Activated CD4-positive, alpha-beta T cell treated with anti-CD3 and anti-CD28 coated beads for 24 hours (primary cell): ENCODE measurements around the gene OTOA.
"Not testable (repeated sequence)": the region's sequence is repeated elsewhere in the genome, so short reads cannot be mapped to it uniquely, and the experiment has no call there.

ENCODE experiments used
- DNase-seq, 2 donors: peaks; one replicate each; pipeline ENCODE4 v3.0.0-alpha.2; 2020; ENCODE audit warnings: low read depth in 2 of 2

OTOA gene

GRCh38 chr16:21722771-21723455 is 59.1 kb downstream of the OTOA start:
- no peak for DNase-seq

GRCh38 chr16:21723532-21723931 is 59.8 kb downstream of the OTOA start:
- no peak for DNase-seq

GRCh38 chr16:21727344-21727743 is 63.6 kb downstream of the OTOA start:
- DNase-seq: no peak

- not testable (repeated sequence) for DNase-seq
Measured at GRCh38 chr16:21731233-21731632, 67.5 kb downstream of the OTOA start.

- not testable (repeated sequence) for DNase-seq
Measured at GRCh38 chr16:21740637-21741036, 76.9 kb downstream of the OTOA start.

- DNase-seq: not testable (repeated sequence)
Measured at GRCh38 chr16:21756192-21757079, 92.7 kb downstream of the OTOA start.

- not testable (repeated sequence) for DNase-seq
Measured at GRCh38 chr16:21757080-21757671, 93.4 kb downstream of the OTOA start.

- DNase-seq: not testable (repeated sequence)
Measured at GRCh38 chr16:21768280-21768679, 104.5 kb downstream of the OTOA start.

- not testable (repeated sequence) for DNase-seq
Measured at GRCh38 chr16:21768810-21769209, 105.0 kb downstream of the OTOA start.

GRCh38 chr16:21769284-21769683 is 105.5 kb downstream of the OTOA start:
- not testable (repeated sequence) for DNase-seq

GRCh38 chr16:21770584-21770983 is 106.8 kb downstream of the OTOA start:
- not testable (repeated sequence) for DNase-seq

- DNase-seq: not testable (repeated sequence)
Measured at GRCh38 chr16:21772547-21773206, 108.9 kb downstream of the OTOA start.

GRCh38 chr16:21773207-21773553 is 109.4 kb downstream of the OTOA start:
- not testable (repeated sequence) for DNase-seq

GRCh38 chr16:21780525-21780924 is 116.8 kb downstream of the OTOA start:
- not testable (repeated sequence) for DNase-seq

- DNase-seq: not testable (repeated sequence)
Measured at GRCh38 chr16:21790506-21790905, 126.7 kb downstream of the OTOA start.

- DNase-seq: not testable (repeated sequence)
Measured at GRCh38 chr16:21793310-21793709, 129.5 kb downstream of the OTOA start.

GRCh38 chr16:21798601-21799000 is 134.8 kb downstream of the OTOA start:
- not testable (repeated sequence) for DNase-seq

GRCh38 chr16:21801538-21802374 is 138.0 kb downstream of the OTOA start:
- peak in 1 of 2 donors; percentile 15 for DNase-seq

GRCh38 chr16:21802375-21802663 is 138.6 kb downstream of the OTOA start:
- not testable (repeated sequence) for DNase-seq
